ENCODE results near the gene POLR3K.

GRCh38 chr16:55571-56136, 2.2 kb upstream of the POLR3K start:
- TF ChIP-seq CTCF (IDR thresholded peaks at IDR 0.05), result no peak
- TF ChIP-seq POLR2AphosphoS5 (IDR thresholded peaks at IDR 0.05), result no peak
- no peak for TF ChIP-seq POLR2A (IDR thresholded peaks at IDR 0.05)
- TF ChIP-seq EP300 (IDR thresholded peaks at IDR 0.05), result no peak

Measured in suprapubic skin (tissue), 4 donors.